Aorta (tissue), 5 donors: ENCODE results near the gene TMEM123. TPM values are rescaled to one million over a fixed set of nuclear protein-coding genes. Genes with fewer than 3 reads are reported as not detected.

Source experiments
- ATAC-seq: fragments of 200-7000 bp; cut with Tn5 transposase; one replicate; pipeline ENCODE4 v1.9.1; 2022; ENCODE audit warnings: moderate library complexity; ENCODE audit not compliant: low FRiP score
- DNase-seq, 2 donors: peaks; one replicate each; pipeline ENCODE4 v3.0.0-alpha.2; 2020
- H3K27ac ChIP-seq, 2 donors: one replicate each; pipeline ENCODE4 v1.5.1; 2013; ENCODE audit warnings: low read length in 2 of 2, mild to moderate bottlenecking in 2 of 2, moderate library complexity in 2 of 2, control low read depth in 1 of 2, inconsistent platforms in 1 of 2, low read depth in 1 of 2
- H3K27me3 ChIP-seq, 2 donors: one replicate each; pipeline ENCODE4 v1.6.1; 2013; ENCODE audit warnings: control low read depth in 1 of 2, low read length in 1 of 2, mild to moderate bottlenecking in 1 of 2, moderate library complexity in 1 of 2; ENCODE audit not compliant: insufficient read depth in 2 of 2, control insufficient read depth in 1 of 2
- H3K36me3 ChIP-seq, 2 donors: one replicate each; pipeline ENCODE4 v1.6.1; 2013; ENCODE audit warnings: control low read depth in 1 of 2, low read length in 1 of 2, mild to moderate bottlenecking in 1 of 2; ENCODE audit not compliant: insufficient read depth in 2 of 2, control insufficient read depth in 1 of 2
- H3K4me1 ChIP-seq, 2 donors: one replicate each; pipeline ENCODE4 v1.6.1; 2013; ENCODE audit warnings: low read length in 2 of 2, control low read depth in 1 of 2, mild to moderate bottlenecking in 1 of 2, moderate library complexity in 1 of 2; ENCODE audit not compliant: insufficient read depth in 2 of 2, control insufficient read depth in 1 of 2
- H3K4me3 ChIP-seq, 2 donors: one replicate each; pipeline ENCODE4 v1.5.1; 2013; ENCODE audit warnings: low read length in 2 of 2, control low read depth in 1 of 2, mild to moderate bottlenecking in 1 of 2
- H3K9me3 ChIP-seq: one replicate; pipeline ENCODE4 v1.6.1; 2013; ENCODE audit warnings: mild to moderate bottlenecking, low read length; ENCODE audit not compliant: control insufficient read depth
- WGBS, 2 donors: extraction: QIAGEN DNeasy Blood & Tissue Kit; methylation state at CpG; one replicate each; pipeline ENCODE4 v1.1.7; 2013; 5-methylcytosine and 5-hydroxymethylcytosine counted together
- intact Hi-C, 2 donors: fragments of 100-400 bp; cut with DNase I; formaldehyde crosslinking; loops; one replicate each; pipeline versions ENCODE4 v1.14.2 to v1.15.0; 2022
- polyA plus RNA-seq, 2 donors: library from polyadenylated mRNA; stranded (reverse); fragments of 200-250 nt; gene quantifications; one replicate each; pipeline ENCODE4 v1.2.3, GENCODE V29; 2013
- total RNA-seq, 2 donors: library from RNA; stranded (reverse); fragmentation: NEBNext Ultra II Directional; extraction: Animal tissue kit (Norgen Biotek cat#: 25700); gene quantifications; one replicate each; pipeline ENCODE4 v1.2.1, GENCODE V29; 2021
- donor health status: healthy with polysubstance abuse.
- donor health status: Bipolar disorder and iron deficiency.
- donor health status: DM: no; HTN: no; CAD: no.
- donor health status: DM: no; HTN: no; CAD: no.
- donor health status: DM: yes; HTN: yes; CAD: no.

The TMEM123 gene
- total and polyA plus RNA-seq, 4 donors: 42.1 to 116 (median 79.2) TPM

GRCh38 chr11:102402548-102402947 lies 50.0 kb downstream of the TMEM123 start:
- no peaks in the 10 kb centered on the region for H3K27me3 ChIP-seq
- H3K9me3 ChIP-seq: no peaks in the 10 kb centered on the region
- H3K36me3 ChIP-seq: peaks cover 2 to 6% of the 10 kb centered on the region in 2 donors
- no peak overlapping the region for H3K4me3 ChIP-seq
- intact Hi-C loops: no loop called here
- ATAC-seq: no peak
- no peak for DNase-seq
- H3K27ac ChIP-seq: no peak overlapping the region
- peaks cover 0 to 1% of the 10 kb centered on the region in 2 donors for H3K4me1 ChIP-seq

GRCh38 chr11:102401905-102402304 lies 50.7 kb downstream of the TMEM123 start:
- Histone ChIP-seq H3K4me1 (no peaks in the 10 kb centered on the region), H3K27ac (no peak overlapping the region), H3K36me3 (peaks cover 2 to 6% of the 10 kb centered on the region in 2 donors), H3K4me3 (no peak overlapping the region), H3K9me3 (no peaks in the 10 kb centered on the region), H3K27me3 (no peaks in the 10 kb centered on the region)
- 95 to 96% methylated on average over 3 of the region's 3 CpGs for WGBS, 2 donors
- intact Hi-C loops: no loop called here
- ATAC-seq (no peak), DNase-seq (no peak)

- Histone ChIP-seq H3K27ac (no peak overlapping the region), H3K9me3 (no peaks in the 10 kb centered on the region), H3K4me1 (no peaks in the 10 kb centered on the region), H3K27me3 (no peaks in the 10 kb centered on the region), H3K4me3 (no peak overlapping the region), H3K36me3 (peaks cover 2% of the 10 kb centered on the region in 2 donors)
- intact Hi-C loops: no loop called here
- no peak for ATAC-seq
- WGBS, 2 donors: 93 to 94% methylated on average over 5 of the region's 5 CpGs
- DNase-seq: no peak
Observed at GRCh38 chr11:102400603-102401002, 52.0 kb downstream of the TMEM123 start.

GRCh38 chr11:102399189-102399588 lies 53.4 kb downstream of the TMEM123 start:
- H3K27ac ChIP-seq: no peak overlapping the region
- no peak overlapping the region for H3K4me3 ChIP-seq
- ATAC-seq (no peak), DNase-seq (no peak)
- intact Hi-C loops: no loop called here
- no peaks in the 10 kb centered on the region for H3K4me1 ChIP-seq
- H3K9me3 ChIP-seq: no peaks in the 10 kb centered on the region
- H3K27me3 ChIP-seq: no peaks in the 10 kb centered on the region
- WGBS, 2 donors: 98 to 100% methylated on average over 2 of the region's 2 CpGs
- peaks cover 2% of the 10 kb centered on the region in 2 donors for H3K36me3 ChIP-seq

GRCh38 chr11:102398297-102398696 lies 54.3 kb downstream of the TMEM123 start:
- WGBS, 2 donors: 90 to 93% methylated on average over 2 of the region's 2 CpGs
- no peak overlapping the region for H3K27ac ChIP-seq
- H3K9me3 ChIP-seq: no peaks in the 10 kb centered on the region
- intact Hi-C loops: no loop called here
- no peak for DNase-seq
- no peaks in the 10 kb centered on the region for H3K27me3 ChIP-seq
- ATAC-seq: no peak
- no peaks in the 10 kb centered on the region for H3K4me1 ChIP-seq
- peaks cover 0 to 2% of the 10 kb centered on the region in 2 donors for H3K36me3 ChIP-seq
- H3K4me3 ChIP-seq: no peak overlapping the region

- intact Hi-C loops: no loop called here
- Histone ChIP-seq H3K27ac (no peak overlapping the region), H3K9me3 (no peaks in the 10 kb centered on the region), H3K36me3 (peaks cover 0 to 7% of the 10 kb centered on the region in 2 donors), H3K27me3 (no peaks in the 10 kb centered on the region), H3K4me1 (no peaks in the 10 kb centered on the region), H3K4me3 (no peak overlapping the region)
- 85 to 86% methylated on average over 4 of the region's 4 CpGs for WGBS, 2 donors
- ATAC-seq (no peak), DNase-seq (no peak)
Observed at GRCh38 chr11:102396708-102397563, 55.6 kb downstream of the TMEM123 start.

GRCh38 chr11:102395720-102396393 lies 56.7 kb downstream of the TMEM123 start:
- Histone ChIP-seq H3K36me3 (peaks cover 0 to 7% of the 10 kb centered on the region in 2 donors), H3K27ac (no peak overlapping the region), H3K27me3 (no peaks in the 10 kb centered on the region), H3K4me3 (no peak overlapping the region), H3K4me1 (no peaks in the 10 kb centered on the region), H3K9me3 (no peaks in the 10 kb centered on the region)
- 83 to 89% methylated on average over 6 of the region's 6 CpGs for WGBS, 2 donors
- intact Hi-C loops: no loop called here
- no peak for DNase-seq
- no peak for ATAC-seq

- 94 to 97% methylated on average over 2 of the region's 2 CpGs for WGBS, 2 donors
- ATAC-seq (no peak), DNase-seq (no peak)
- Histone ChIP-seq H3K36me3 (peaks cover 0 to 5% of the 10 kb centered on the region in 2 donors), H3K4me3 (no peak overlapping the region), H3K9me3 (no peaks in the 10 kb centered on the region), H3K27me3 (no peaks in the 10 kb centered on the region), H3K27ac (no peak overlapping the region), H3K4me1 (no peaks in the 10 kb centered on the region)
- intact Hi-C loops: loop anchor here in 1 of 2 donors (5.0 kb wide), 1 partner anchor 104 kb away; no protein-coding TSS in a partner anchor
Observed at GRCh38 chr11:102393272-102393730, 59.3 kb downstream of the TMEM123 start.
